Measurements from ENCODE around the gene SF3B6. TPM values are rescaled to one million over a fixed set of nuclear protein-coding genes. Genes with fewer than 3 reads are reported as not detected.

SF3B6 gene
- polyA plus RNA-seq, 3 donors: 128 to 165 (median 160) TPM

- DNase-seq (ENCODE audit: extremely low read depth in 1 of 11, low read depth in 9 of 11, low spot score in 4 of 11): peak in 4 of 11 donors; percentile 11 to 28 (median 12)
Observed at GRCh38 chr2:24076849-24077534, 866 bp upstream of the SF3B6 start.

DNA sequence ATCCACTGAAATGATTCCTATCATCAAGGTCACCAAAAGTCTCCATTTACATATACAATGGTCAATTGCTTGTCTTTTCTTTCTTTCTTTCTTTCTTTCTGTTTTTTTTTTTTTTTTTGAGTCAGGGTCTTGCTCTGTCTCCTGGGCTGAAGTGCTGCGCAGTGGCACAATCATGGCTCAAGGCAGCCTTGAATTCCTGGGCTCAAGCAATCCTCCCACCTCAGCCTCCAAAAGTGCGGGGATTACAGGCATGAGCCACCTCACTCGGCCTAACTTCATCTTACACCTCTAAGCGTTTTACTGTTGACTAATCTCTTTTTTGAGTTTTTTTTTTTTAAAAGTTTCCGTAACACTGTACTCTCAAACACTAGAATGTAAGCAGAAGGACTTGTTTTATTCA is 867 bp downstream of the SF3B6 start:
- DNase-seq (ENCODE audit: extremely low read depth in 1 of 11, low read depth in 9 of 11, low spot score in 4 of 11): no peak

- DNase-seq (ENCODE audit: extremely low read depth in 1 of 11, low read depth in 9 of 11, low spot score in 4 of 11): no peak
Observed at GRCh38 chr2:24073816-24074215, 2.3 kb downstream of the SF3B6 start.

- no peak for DNase-seq (ENCODE audit: extremely low read depth in 1 of 11, low read depth in 9 of 11, low spot score in 4 of 11)
Observed at GRCh38 chr2:24072259-24072658, 3.9 kb downstream of the SF3B6 start.

- no peak for DNase-seq (ENCODE audit: extremely low read depth in 1 of 11, low read depth in 9 of 11, low spot score in 4 of 11)
Observed at GRCh38 chr2:24065341-24065740, 10.8 kb downstream of the SF3B6 start.

DNA sequence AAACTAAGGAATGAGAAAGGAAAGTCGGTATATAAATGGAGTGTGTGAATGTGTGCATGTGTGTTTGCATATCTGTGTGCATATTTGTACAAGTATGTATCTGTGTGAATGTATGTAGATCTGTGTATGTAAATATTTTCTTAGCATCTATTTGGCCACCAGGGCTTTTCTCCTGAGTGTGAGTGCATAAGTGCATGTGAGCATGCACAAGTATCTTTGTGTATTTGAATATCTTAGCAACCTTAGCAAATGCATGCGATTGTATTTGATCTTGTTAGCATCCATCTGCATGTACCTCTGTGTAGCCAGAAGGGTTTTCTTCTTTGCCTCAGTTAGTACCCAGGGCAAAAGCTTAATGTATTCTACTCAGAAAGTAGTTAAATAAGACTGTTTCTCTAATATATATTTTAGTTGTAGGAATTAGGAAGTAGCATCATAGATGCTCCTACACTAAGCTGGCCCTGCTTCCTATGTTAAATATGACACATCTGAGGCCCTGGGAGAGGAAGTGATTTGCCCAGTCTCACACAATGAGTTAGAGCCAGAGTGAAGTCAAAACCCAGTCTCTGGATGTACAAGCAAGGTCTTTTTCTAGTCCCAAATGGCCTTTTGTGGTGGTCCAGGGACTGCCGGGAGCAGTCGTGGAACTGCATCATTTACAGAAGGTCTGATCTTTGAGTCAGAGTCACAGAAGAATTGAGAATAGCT is 17.4 kb downstream of the SF3B6 start:
- no peak for DNase-seq (ENCODE audit: extremely low read depth in 1 of 11, low read depth in 9 of 11, low spot score in 4 of 11)

DNA sequence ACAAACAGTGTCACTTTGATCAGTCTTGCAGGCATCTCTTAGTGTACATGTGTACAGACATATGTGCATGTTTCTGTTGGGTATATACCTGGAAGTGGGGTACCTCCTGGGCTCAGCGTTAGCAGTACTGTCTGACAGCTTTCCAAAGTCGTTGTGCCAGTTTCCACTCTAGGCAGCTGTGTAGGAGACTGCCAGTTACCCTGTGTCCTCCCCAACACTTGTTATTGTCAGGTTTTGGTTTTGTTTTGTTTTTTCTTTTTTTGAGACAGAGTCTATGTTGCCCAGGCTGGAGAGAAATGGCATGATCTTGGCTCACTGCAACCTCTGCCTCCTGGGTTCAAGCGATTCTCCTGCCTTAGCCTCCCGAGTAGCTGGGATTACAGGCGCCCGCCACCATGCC is 20.4 kb downstream of the SF3B6 start:
- DNase-seq (ENCODE audit: extremely low read depth in 1 of 11, low read depth in 9 of 11, low spot score in 4 of 11): no peak

GRCh38 chr2:24054366-24055010 is 21.6 kb downstream of the SF3B6 start:
- DNase-seq (ENCODE audit: extremely low read depth in 1 of 11, low read depth in 9 of 11, low spot score in 4 of 11): no peak

- DNase-seq (ENCODE audit: extremely low read depth in 1 of 11, low read depth in 9 of 11, low spot score in 4 of 11): no peak
Observed at GRCh38 chr2:24052951-24053350, 23.2 kb downstream of the SF3B6 start.

DNA sequence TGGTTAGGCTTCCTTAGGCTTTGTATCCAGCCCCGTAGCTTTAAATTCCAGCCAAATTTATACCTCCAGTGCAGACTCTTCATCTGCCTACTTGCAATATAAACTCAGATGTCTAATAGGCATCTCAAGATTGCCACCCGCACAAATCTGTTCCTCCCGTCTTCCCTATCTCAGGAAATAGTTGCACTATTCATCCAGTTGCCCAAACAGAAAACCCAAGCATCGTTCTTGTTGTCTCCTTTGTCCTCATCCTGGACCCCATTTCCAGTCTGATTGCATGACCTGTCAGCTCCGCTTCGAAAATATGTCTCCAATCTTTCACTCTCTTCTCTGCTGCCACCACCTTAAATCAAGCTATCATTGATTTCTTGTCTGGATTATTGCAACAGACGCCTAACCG is 24.3 kb downstream of the SF3B6 start:
- no peak for DNase-seq (ENCODE audit: extremely low read depth in 1 of 11, low read depth in 9 of 11, low spot score in 4 of 11)

DNA sequence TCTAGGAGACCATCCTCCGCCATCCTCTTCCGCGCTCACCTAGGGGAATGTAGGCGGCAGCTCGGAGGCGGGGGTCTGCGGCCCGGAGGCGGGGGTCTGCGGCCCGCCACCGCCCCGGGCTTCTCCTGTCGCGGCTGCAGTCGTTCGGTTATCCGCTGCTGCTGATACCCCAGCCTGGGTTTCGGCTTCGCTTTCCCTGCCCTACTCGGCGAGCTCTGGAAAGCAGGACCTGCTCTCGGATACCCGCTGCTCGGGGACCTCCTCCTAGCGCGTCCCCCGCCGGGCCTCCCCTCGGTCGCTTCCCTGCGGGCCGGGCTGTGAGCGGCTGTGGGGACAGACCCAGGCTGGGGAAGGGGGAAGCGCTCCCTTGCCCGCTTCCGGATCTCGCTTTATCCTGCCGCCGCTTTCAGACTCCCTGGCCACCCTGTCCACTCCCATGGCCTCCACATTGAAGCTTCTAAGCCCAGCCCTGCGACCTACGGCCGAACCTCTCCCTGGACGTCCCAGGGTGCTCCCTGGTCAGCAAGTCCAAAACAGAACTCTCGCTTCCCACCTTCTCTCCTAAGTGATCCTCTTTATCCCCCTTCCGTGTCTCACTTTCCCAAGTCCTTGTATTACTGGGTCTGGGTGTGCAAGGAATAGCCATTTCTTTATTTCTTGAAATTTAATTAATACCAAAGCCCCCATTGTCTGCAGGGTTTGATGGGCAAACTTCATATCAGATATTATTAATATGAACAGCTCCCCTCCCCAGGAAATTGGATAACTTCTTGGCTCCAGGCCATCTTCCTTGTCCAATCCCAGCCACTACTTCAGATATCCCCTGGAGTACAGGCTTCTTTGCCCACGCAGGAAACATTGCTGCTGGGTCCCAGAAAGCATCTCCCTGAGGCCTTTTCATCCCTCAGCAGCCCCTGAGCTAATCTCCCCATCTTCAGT is 25.8 kb downstream of the SF3B6 start:
- peak in 1 of 11 donors; percentile 18 for DNase-seq (ENCODE audit: extremely low read depth in 1 of 11, low read depth in 9 of 11, low spot score in 4 of 11)

- DNase-seq (ENCODE audit: extremely low read depth in 1 of 11, low read depth in 9 of 11, low spot score in 4 of 11): peak in 3 of 11 donors; percentile 25 to 38 (median 35)
Observed at GRCh38 chr2:24049485-24050021, 26.6 kb downstream of the SF3B6 start, which contains the start of gene FKBP1B. Gene FKBP1B (plus strand): TSS chr2:24049741. CDS start chr2:24049850, 109 bp downstream.

- no peak for DNase-seq (ENCODE audit: extremely low read depth in 1 of 11, low read depth in 9 of 11, low spot score in 4 of 11)
Observed at GRCh38 chr2:24048769-24049484, 27.2 kb downstream of the SF3B6 start.

DNA sequence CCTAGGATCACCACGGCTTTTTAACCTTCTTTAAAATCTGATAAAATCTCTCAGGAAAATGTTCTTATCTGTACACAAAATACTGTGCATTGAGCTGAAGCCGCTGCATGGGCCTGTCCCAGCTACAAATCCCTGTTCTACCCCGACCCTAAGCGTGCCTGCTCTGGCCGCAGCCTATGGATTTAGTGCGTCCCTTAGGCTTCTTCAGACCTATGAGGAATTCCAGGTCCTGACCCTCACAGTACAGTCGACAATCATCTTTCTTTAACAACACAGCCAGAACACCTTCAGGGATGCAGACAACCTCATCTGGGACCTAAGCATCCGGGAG is 28.5 kb downstream of the SF3B6 start:
- no peak for DNase-seq (ENCODE audit: extremely low read depth in 1 of 11, low read depth in 9 of 11, low spot score in 4 of 11)

DNA sequence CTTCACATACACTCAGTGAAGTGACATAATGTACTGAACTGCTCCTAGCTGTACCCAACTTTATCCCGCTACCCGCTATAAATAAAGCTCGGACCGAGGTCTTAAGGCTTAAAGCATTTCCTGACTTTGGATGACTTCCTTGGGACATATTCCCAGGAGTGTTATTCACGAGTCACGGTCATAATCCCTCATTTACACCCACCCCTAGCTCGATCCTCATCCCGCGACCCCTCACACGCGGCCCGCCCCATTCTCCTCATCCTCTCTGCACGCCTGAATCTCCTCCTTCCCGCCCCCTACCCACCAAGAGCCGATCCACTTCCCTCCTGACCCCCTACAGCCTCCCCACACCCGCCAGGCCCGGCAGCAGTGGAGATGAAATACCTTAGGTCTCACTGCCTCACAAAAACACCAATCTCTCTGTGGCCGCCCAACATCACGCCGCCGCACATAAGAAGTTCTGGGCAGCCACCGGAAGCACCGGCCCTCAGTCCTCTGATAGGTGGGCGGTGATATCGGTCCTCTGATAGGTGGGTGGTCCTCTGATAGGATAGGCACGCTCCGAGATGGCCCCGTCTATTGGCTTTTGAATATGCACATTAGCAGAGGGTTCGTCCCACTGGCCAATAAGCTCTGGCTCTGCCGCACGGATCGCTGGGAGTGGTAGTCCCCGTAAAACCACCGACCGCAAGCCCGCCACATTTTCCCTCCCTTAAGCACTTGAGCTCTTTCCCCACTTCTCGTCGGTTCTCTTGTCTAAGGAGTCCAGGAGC is 29.0 kb downstream of the SF3B6 start, which contains the start of gene WDCP:
WDCP (minus strand) TSS at position 462 of the 773 bp plus-strand sequence. CDS start 7,897 bp downstream, outside the sequence.
- peak; percentile 87 to 98 (median 93) for DNase-seq (ENCODE audit: extremely low read depth in 1 of 11, low read depth in 9 of 11, low spot score in 4 of 11)

DNA sequence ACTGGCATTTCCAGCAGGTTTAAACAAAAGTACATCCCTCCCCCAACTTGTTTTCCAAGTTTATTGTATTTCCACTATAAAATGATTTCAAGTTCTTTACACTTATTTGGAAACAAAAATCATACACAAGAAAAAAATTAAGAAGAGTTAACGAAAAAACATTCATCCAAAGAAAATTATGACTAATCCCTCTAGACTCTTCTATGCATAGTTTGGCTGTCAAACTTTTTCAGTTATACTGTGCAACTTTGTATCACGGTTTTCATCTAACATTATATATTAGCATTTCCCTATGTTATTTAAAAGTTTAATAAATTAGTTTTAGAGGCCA is 29.6 kb downstream of the SF3B6 start:
- no peak for DNase-seq (ENCODE audit: extremely low read depth in 1 of 11, low read depth in 9 of 11, low spot score in 4 of 11)
